Measurements from ENCODE around the gene MECR. TPM values are rescaled to one million over a fixed set of nuclear protein-coding genes. Genes with fewer than 3 reads are reported as not detected.
A peak's percentile ranks its signal among the peaks of the same experiment; 100 is the strongest.

MECR gene
- polyA plus RNA-seq, 6 donors from 2014 or later: 9.6 to 16.9 (median 13.6) TPM

DNA sequence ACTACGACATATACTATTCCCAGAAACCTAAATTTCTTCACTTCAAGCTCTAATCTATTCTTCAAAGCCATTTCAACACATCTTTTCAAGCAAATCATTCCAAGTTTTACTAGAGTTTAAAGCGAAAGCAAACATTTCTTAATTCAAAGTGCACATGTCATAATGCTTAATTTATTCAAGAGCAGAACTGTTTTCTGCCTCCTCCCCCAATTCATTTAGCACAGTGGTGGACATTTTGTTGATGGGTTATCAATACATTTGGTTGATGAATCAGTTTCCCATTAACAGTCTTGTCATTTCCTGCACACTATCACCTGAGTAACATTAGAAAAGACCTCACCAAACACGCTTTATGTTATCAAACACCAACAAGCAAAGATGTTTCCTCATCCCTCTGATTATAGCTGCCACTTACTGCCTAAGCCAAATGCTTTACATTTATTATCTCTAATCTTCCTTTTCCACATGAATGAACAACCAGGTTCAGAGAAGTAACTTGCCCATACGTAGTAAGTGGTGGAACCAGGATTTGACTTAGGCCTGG is 51.0 kb downstream of the MECR start:
- Mint-ChIP-seq H3K27ac (peak overlapping the region; percentile 16 to 95 (median 66)), H3K4me3 (peak overlapping the region; percentile 85 to 97 (median 94))
- DNase-seq: no peak

DNA sequence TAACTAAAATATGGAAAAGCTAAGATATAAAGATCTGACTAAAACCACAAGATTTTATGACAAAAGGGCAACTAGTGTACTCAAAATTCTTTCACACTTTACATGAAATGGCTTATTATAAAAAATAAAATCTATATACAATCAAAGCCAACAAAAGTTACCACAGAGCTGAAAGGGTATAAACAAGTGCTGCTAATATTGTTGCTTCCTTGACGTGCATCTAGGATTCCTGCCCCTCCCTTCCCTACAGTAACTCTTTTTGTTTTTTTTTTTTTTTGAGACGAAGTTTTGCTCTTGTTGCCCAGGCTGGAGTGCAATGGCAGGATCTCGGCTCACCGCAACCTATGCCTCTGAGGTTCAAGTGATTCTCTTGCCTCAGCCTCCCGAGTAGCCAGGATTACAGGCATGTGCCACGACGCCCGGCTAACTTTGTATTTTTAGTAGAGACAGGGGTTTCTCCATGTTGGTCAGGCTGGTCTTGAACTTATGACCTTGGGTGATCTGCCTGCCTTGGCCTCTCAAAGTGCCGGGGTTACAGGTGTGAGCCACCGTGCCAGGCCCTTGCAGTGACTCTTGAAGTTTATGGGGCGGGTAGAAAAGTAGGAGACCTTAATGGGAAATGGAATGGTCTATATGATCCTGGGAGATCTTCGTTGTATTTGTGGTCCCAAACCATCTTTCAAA is 53.6 kb downstream of the MECR start:
- Mint-ChIP-seq H3K27me3 (no peaks in the 10 kb centered on the region), H3K36me3 (peaks cover 14 to 15% of the 10 kb centered on the region in 2 donors), H3K4me3 (peak overlapping the region in 3 of 8 donors; percentile 13 to 61 (median 25)), H3K4me1 (peaks cover 39 to 67% (median 50%) of the 10 kb centered on the region in 3 donors), H3K9me3 (no peaks in the 10 kb centered on the region), H3K27ac (peak overlapping the region in 3 of 6 donors; percentile 42 to 64 (median 60))
- DNase-seq (no peak), ATAC-seq (ENCODE audit: low read depth in 2 of 2) (no peak)

More for the DNA sequence above, 51.0 kb downstream of the MECR start:
- H3K27me3 Mint-ChIP-seq: no peaks in the 10 kb centered on the region
- peaks cover 6 to 8% of the 10 kb centered on the region in 2 donors for H3K36me3 Mint-ChIP-seq
- ATAC-seq (ENCODE audit: low read depth in 2 of 2): no peak
- H3K9me3 Mint-ChIP-seq: no peaks in the 10 kb centered on the region
- peaks cover 32 to 62% (median 39%) of the 10 kb centered on the region in 3 donors for H3K4me1 Mint-ChIP-seq

DNA sequence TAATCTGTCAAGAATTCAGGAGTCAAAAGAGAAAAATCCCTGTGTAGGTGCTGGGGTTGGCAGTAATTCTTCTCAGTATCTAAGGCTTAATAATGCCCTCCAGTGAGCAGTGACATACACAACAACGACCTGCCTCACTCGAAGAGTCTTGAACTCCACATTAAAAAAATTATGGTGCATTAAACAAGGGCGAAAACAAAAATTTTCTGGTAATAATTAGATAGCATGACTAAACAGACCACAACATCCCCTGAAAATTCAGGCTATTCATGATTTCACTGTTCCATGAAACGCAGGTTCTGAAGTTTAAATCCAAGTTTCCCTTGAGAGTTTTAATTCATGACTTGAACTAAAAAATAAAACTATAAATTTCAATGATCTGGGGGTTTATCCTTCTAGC is 54.2 kb downstream of the MECR start:
- H3K27ac Mint-ChIP-seq: peak overlapping the region in 1 of 6 donors; percentile 42
- DNase-seq (no peak), ATAC-seq (ENCODE audit: low read depth in 2 of 2) (no peak)
- H3K4me1 Mint-ChIP-seq: peaks cover 37 to 68% (median 51%) of the 10 kb centered on the region in 3 donors
- no peaks in the 10 kb centered on the region for H3K27me3 Mint-ChIP-seq
- H3K36me3 Mint-ChIP-seq: peaks cover 14 to 15% of the 10 kb centered on the region in 2 donors
- peak overlapping the region in 1 of 8 donors; percentile 25 for H3K4me3 Mint-ChIP-seq
- H3K9me3 Mint-ChIP-seq: no peaks in the 10 kb centered on the region

DNA sequence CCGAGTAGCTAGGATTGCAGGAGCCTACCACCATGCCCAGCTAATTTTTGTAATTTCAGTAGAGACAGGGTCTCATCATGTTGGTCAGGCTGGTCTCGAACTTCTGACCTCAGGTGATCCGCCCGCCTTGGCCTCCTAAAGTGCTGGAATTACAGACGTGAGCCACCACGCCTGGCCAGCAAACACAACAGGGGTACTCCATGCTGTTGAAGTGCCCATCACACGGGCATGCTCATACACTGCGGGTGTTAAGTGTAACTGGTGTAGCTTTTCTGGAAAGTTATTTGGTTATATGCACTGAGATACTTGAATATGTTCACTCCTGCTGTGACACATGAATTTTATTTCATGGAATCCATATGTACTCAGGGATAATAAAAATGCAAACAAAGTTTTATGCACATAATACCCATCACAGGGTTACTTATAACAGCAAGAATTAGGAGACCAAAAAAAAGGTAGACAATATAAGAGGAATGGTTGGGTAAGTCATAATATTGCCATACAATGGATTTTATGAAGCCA is 58.3 kb downstream of the MECR start:
- peaks cover 7 to 9% of the 10 kb centered on the region in 2 donors for H3K36me3 Mint-ChIP-seq
- peak overlapping the region in 2 of 6 donors; percentile 12 to 15 for H3K27ac Mint-ChIP-seq
- H3K9me3 Mint-ChIP-seq: no peaks in the 10 kb centered on the region
- DNase-seq (no peak), ATAC-seq (ENCODE audit: low read depth in 2 of 2) (no peak)
- peak overlapping the region in 1 of 8 donors; percentile 12 for H3K4me3 Mint-ChIP-seq
- no peaks in the 10 kb centered on the region for H3K27me3 Mint-ChIP-seq
- H3K4me1 Mint-ChIP-seq: peaks cover 39 to 66% (median 48%) of the 10 kb centered on the region in 3 donors

DNA sequence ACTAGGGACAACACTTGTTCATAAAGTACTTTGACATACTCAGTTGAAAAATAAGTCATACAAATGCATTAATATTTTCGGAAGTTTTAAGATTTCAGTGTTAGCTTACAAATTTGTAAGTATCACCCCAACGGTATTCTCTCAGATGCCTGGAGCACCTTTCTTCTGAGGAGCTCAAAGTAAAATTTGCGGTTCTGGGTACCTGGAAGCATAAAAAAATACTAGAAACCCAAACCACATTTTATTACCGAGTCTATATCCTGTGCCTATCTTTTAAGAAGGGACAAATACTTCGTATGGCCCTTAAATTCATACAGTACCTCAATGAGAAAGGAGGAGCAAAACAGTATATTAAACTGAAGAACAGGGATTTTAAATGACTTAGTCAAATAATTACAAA is 59.2 kb downstream of the MECR start:
- ATAC-seq (ENCODE audit: low read depth in 2 of 2) (no peak), DNase-seq (no peak)
- peaks cover 34 to 58% (median 50%) of the 10 kb centered on the region in 3 donors for H3K4me1 Mint-ChIP-seq
- H3K4me3 Mint-ChIP-seq: peak overlapping the region in 6 of 8 donors; percentile 6 to 82 (median 24)
- peak overlapping the region in 3 of 6 donors; percentile 18 to 45 (median 44) for H3K27ac Mint-ChIP-seq
- H3K36me3 Mint-ChIP-seq: peaks cover 7 to 13% of the 10 kb centered on the region in 2 donors
- H3K9me3 Mint-ChIP-seq: no peaks in the 10 kb centered on the region
- H3K27me3 Mint-ChIP-seq: no peaks in the 10 kb centered on the region

DNA sequence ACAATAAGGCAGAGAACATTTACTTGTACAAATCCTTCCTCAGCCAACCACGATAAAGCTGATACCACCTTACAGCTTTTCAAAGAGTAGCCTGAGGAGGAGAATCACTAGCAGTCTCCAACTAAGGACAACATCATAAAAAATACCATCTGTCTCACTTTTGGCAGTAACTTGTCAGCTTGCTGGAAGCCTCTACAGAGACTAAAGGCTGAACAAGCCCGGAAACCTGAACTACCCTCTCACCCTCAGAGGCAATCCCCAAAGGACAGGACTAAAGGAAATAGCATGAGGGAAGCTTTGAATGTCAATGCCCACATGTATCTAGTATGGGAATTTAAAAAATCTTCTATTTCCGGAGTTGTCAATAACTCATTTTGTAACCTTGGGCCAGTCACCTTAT is 59.6 kb downstream of the MECR start:
- H3K36me3 Mint-ChIP-seq: peaks cover 7 to 13% of the 10 kb centered on the region in 2 donors
- H3K4me3 Mint-ChIP-seq: peak overlapping the region in 5 of 8 donors; percentile 16 to 82 (median 24)
- H3K27ac Mint-ChIP-seq: peak overlapping the region in 5 of 6 donors; percentile 18 to 93 (median 45)
- no peaks in the 10 kb centered on the region for H3K27me3 Mint-ChIP-seq
- H3K4me1 Mint-ChIP-seq: peaks cover 32 to 53% (median 47%) of the 10 kb centered on the region in 3 donors
- no peaks in the 10 kb centered on the region for H3K9me3 Mint-ChIP-seq
- DNase-seq: no peak
- ATAC-seq (ENCODE audit: low read depth in 2 of 2): peak; percentile 49 to 56

DNA sequence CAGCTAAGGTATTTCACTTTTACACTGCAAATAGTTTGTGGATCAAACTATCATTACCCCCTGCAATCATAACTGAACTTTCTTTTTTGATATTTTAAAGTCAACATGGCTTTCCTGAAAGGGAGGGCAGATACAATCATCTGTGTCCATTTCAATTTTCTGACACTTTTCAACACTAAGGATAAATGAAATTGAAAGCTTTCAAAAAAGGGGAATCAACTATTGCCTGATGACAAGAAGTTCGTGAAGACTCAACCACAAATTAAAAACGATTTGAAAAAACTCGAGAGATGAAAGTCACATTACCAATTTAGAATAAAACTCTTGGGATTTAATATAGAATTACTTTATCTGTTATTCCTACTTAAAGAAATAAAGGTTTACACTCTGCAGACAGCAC is 60.8 kb downstream of the MECR start:
- DNase-seq (no peak), ATAC-seq (ENCODE audit: low read depth in 2 of 2) (no peak)
- Mint-ChIP-seq H3K4me1 (peaks cover 32 to 49% (median 47%) of the 10 kb centered on the region in 3 donors), H3K27ac (peak overlapping the region in 5 of 6 donors; percentile 6 to 72 (median 11)), H3K9me3 (no peaks in the 10 kb centered on the region), H3K4me3 (peak overlapping the region in 4 of 8 donors; percentile 16 to 61 (median 20)), H3K27me3 (no peaks in the 10 kb centered on the region), H3K36me3 (peaks cover 7 to 13% of the 10 kb centered on the region in 2 donors)

DNA sequence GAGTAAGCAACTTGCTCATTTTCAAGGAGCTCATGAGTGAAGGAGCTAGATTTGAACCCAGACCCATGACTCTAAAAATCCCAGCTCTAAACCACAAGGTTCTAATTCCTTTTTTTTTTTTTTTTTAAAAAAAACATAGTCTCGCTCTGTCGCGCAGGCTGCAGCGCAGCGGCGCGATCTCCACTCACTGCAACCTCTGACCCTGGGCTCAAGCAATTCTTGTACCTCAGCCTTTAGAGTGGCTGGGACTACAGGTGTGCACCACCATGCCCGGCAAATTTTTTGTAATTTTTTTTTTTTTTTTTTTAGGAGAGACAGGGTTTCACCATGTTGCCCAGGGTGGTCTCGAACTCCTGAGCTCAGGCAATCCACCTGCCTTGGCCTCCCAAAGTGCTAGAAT is 62.8 kb downstream of the MECR start:
- Mint-ChIP-seq H3K27me3 (no peaks in the 10 kb centered on the region), H3K27ac (no peak overlapping the region), H3K4me3 (no peak overlapping the region), H3K36me3 (peaks cover 0 to 7% of the 10 kb centered on the region in 2 donors), H3K4me1 (peaks cover 27 to 51% (median 48%) of the 10 kb centered on the region in 3 donors), H3K9me3 (no peaks in the 10 kb centered on the region)
- ATAC-seq (ENCODE audit: low read depth in 2 of 2): no peak
- no peak for DNase-seq

DNA sequence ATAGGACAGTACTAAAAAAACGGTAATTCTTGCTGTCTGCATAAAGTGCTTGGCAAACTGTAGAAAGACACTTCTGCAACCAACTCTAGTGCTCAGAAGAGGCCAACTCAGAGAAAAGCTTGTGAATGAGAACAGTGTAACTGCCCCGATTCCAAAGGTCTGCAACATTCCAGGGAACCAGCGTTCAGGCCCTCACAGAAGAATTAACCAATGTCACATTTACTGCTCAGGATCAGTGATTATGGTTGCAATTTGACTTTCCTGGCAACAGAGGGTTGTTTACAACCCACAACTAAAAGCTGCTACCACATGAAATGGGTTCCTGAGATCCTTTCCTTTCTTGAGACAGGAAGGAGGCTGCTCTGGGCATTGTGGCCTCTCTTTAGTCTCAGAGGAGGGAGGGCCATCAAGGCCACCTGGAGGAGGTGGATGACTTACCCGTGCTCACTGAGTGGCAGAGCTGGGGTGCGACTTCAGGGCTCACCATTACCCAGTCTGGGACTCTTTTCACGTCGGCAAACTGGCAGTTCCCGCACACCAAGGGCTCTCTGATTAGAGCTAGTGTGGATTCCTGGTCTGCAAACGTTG is 64.3 kb downstream of the MECR start:
- peak overlapping the region in 2 of 6 donors; percentile 30 to 54 for H3K27ac Mint-ChIP-seq
- ATAC-seq (ENCODE audit: low read depth in 2 of 2): no peak
- no peak overlapping the region for H3K4me3 Mint-ChIP-seq
- peaks cover 0 to 4% of the 10 kb centered on the region in 2 donors for H3K36me3 Mint-ChIP-seq
- no peak for DNase-seq
- H3K4me1 Mint-ChIP-seq: peaks cover 25 to 42% (median 38%) of the 10 kb centered on the region in 3 donors
- no peaks in the 10 kb centered on the region for H3K9me3 Mint-ChIP-seq
- no peaks in the 10 kb centered on the region for H3K27me3 Mint-ChIP-seq

DNA sequence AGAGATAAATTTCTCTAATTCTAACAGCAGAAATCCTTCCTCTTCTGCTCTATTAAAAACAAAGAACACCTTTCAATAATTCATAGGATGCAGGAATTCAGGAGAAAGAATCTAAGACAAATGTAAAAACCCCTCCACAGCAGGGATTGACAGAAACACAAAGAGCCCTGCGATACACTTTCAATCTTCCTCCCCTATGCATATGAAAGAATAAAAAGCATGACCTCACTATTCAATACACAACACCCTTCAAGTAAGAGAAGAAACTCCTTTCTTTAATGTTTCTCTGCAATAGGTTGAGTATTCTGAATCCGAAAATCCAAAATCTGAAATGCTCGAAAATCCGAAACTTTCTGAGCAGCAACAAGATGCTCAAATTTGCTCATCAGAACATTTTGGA is 66.1 kb downstream of the MECR start:
- no peak for DNase-seq
- H3K4me1 Mint-ChIP-seq: peaks cover 10 to 24% (median 20%) of the 10 kb centered on the region in 3 donors
- ATAC-seq (ENCODE audit: low read depth in 2 of 2): no peak
- H3K9me3 Mint-ChIP-seq: no peaks in the 10 kb centered on the region
- H3K36me3 Mint-ChIP-seq: peaks cover 0 to 4% of the 10 kb centered on the region in 2 donors
- no peak overlapping the region for H3K4me3 Mint-ChIP-seq
- H3K27me3 Mint-ChIP-seq: no peaks in the 10 kb centered on the region
- no peak overlapping the region for H3K27ac Mint-ChIP-seq

DNA sequence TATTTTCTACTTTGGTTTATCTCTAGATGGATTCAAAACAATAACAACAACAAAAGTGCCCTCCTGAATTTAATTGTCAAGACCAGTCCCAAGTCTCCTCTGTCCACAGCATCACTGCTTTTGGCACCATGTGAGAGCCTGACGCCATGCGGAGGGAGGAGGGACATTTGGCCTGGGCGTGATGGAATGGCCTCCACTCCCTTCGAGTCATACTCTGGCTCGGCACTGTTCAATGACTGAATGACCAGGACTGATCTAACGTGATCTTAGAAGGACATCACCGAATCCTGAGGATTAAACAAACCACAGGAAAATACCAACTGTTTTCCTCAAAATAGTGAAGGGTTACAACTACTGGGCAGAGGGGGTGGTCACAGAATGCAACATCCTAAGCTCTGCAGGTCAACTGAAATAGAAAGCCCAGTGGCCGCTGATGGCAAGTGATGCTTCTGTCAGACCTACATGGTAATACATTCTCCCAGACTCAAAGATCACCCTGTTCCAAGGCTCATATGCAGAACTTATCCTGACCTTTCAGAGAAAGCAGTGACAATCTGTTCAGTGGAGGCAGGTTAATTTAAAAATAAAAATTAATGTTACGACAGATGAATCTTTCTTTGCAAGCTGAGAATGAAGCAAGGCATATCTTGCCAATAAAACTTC is 68.1 kb downstream of the MECR start:
- DNase-seq (no peak), ATAC-seq (ENCODE audit: low read depth in 2 of 2) (no peak)
- Mint-ChIP-seq H3K4me3 (no peak overlapping the region), H3K27ac (peak overlapping the region in 2 of 6 donors; percentile 21 to 91), H3K27me3 (no peaks in the 10 kb centered on the region), H3K36me3 (peaks cover 0 to 4% of the 10 kb centered on the region in 2 donors), H3K4me1 (peaks cover 3 to 18% (median 8%) of the 10 kb centered on the region in 3 donors), H3K9me3 (no peaks in the 10 kb centered on the region)

DNA sequence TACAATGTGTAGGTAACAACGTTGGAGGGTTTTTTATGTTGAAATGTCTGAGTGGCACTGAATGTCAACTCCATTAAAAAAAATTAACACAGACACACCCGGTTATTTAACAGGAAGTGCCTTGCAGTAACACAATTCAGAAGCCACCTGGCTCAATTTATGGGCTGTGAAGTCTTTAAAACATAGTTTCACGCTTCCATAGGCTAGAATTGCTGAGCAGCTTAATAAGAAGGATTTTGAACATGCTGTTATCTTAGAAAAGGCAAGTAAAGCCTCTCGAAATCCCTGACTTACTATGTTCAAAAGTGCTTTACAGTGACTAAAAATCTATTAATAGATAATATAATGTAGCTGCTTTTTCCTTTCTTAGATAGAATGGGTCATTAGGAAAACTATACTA is 68.7 kb downstream of the MECR start:
- Mint-ChIP-seq H3K9me3 (no peaks in the 10 kb centered on the region), H3K27me3 (no peaks in the 10 kb centered on the region), H3K4me3 (no peak overlapping the region), H3K4me1 (peaks cover 3 to 14% (median 8%) of the 10 kb centered on the region in 3 donors), H3K27ac (no peak overlapping the region), H3K36me3 (peaks cover under 1 to 4% of the 10 kb centered on the region in 2 donors)
- DNase-seq (no peak), ATAC-seq (ENCODE audit: low read depth in 2 of 2) (no peak)

DNA sequence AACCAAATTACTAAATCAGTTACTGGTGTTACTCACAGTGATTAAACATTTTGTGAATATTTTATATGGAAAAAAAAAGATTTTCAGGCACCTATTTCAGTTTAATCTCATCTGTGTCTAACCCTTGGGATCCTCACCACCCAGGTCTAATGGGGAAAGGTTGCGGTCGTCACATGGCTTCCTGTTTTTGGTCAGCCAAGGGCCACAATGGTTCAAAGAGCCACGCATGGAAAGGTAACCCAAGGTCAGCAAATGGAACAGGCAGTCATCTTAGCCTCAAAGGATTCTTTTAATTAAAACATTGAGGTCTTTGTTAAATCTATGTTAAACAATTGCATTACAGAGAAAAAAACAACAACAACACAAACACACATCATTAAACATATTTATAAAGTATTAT is 71.0 kb downstream of the MECR start:
- no peak for ATAC-seq (ENCODE audit: low read depth in 2 of 2)
- Mint-ChIP-seq H3K4me1 (peaks cover 3 to 8% (median 8%) of the 10 kb centered on the region in 3 donors), H3K27ac (no peak overlapping the region), H3K36me3 (peaks cover 2 to 11% of the 10 kb centered on the region in 2 donors), H3K27me3 (no peaks in the 10 kb centered on the region), H3K4me3 (no peak overlapping the region), H3K9me3 (no peaks in the 10 kb centered on the region)
- no peak for DNase-seq

Data from naive B cell (primary cell).